GM12878 (cell line): Measurements from ENCODE around the gene CAPN7. TPM values are rescaled to one million over a fixed set of nuclear protein-coding genes. Genes with fewer than 3 reads are reported as not detected.

ENCODE experiments used
- ATAC-seq: fragments of 200-7000 bp; cut with Tn5 transposase; 3 replicates; pipeline ENCODE4 v1.9.1; 2020; ENCODE audit warnings: mild to moderate bottlenecking, moderate library complexity
- BruUV-seq: library from RNA; stranded (reverse); fragments of 400-500 nt; replicated peaks from 2 replicates; lab custom pipeline; 2021; lab: Mats Ljungman, UMichigan
- CTCF ChIA-PET: fragments of 300-600 bp; sonication (Branson Sonifier 250); formaldehyde crosslinking; extraction: SDS; loops from one replicate; lab custom pipeline; 2021; ENCODE audit warnings: inconsistent platforms; lab: Yijun Ruan, JAX
- POLR2A ChIA-PET: fragments of 350-600 bp; formaldehyde crosslinking; extraction: SDS; loops from one replicate; lab custom pipeline; 2021; ENCODE audit warnings: inconsistent platforms; lab: Charles Lee
- RAD21 ChIA-PET: fragments of 300-600 bp; sonication (Branson Sonifier 250); formaldehyde crosslinking; loops from one replicate; lab custom pipeline; 2023; ENCODE audit warnings: antibody characterized with exemption; ENCODE audit not compliant: unreplicated experiment; lab: Charles Lee
- SMC1A ChIA-PET: fragments of 300-600 bp; sonication (Branson Sonifier 250); formaldehyde crosslinking; loops from one replicate; lab custom pipeline; 2023; ENCODE audit not compliant: unreplicated experiment, uncharacterized antibody; lab: Charles Lee
- DNase-seq: peaks from one replicate; pipeline ENCODE4 v3.0.0-alpha.2; 2011; ENCODE audit warnings: low read depth, low spot score
- FAIRE-seq: peaks from 3 replicates; lab custom pipeline; 2011; peaks lifted over from hg19 to GRCh38; lab: Jason Lieb, UNC
- H2AFZ ChIP-seq: 2 replicates; pipeline ENCODE4 v1.6.0; 2011; ENCODE audit warnings: low read depth, low read length, control low read depth; ENCODE audit not compliant: control insufficient read depth
- H3K27ac ChIP-seq: 2 replicates; pipeline ENCODE4 v1.5.1; 2011; ENCODE audit warnings: control low read depth; ENCODE audit not compliant: control insufficient read depth, insufficient read depth
- H3K27me3 ChIP-seq, 2 experiments: replicated peaks in 1 of 2; 2 replicates each; pipeline versions ENCODE4 v1.6.0 to v1.6.1; 2011; ENCODE audit warnings: low read length in 1 of 2; ENCODE audit not compliant: control insufficient read depth in 2 of 2, insufficient read depth in 2 of 2
- H3K36me3 ChIP-seq, 2 experiments: 2 replicates each; pipeline ENCODE4 v1.5.1; 2011; ENCODE audit warnings: low read length in 1 of 2; ENCODE audit not compliant: control insufficient read depth in 2 of 2, insufficient read depth in 2 of 2
- H3K4me1 ChIP-seq: 2 replicates; pipeline ENCODE4 v1.6.1; 2011; ENCODE audit warnings: mild to moderate bottlenecking, low read length, moderate library complexity, mixed read lengths; ENCODE audit not compliant: control insufficient read depth, insufficient read depth
- H3K4me2 ChIP-seq: 2 replicates; pipeline ENCODE4 v1.6.0; 2011; ENCODE audit warnings: control low read depth; ENCODE audit not compliant: control insufficient read depth, insufficient read depth
- H3K4me3 ChIP-seq: fragments of 200-600 bp; sonication (generic); 2 replicates; pipeline ENCODE4 v1.5.1; 2016
- H3K79me2 ChIP-seq: 2 replicates; pipeline ENCODE4 v1.6.0; 2011; ENCODE audit warnings: low read length; ENCODE audit not compliant: control insufficient read depth, insufficient read depth
- H3K9ac ChIP-seq: 2 replicates; pipeline ENCODE4 v1.8.0; 2011; ENCODE audit warnings: low read length, control low read depth, mixed read lengths; ENCODE audit not compliant: control insufficient read depth, insufficient read depth
- H3K9me3 ChIP-seq: replicated peaks from 3 replicates; pipeline ENCODE4 v1.5.1; 2011; ENCODE audit warnings: mild to moderate bottlenecking, low read length; ENCODE audit not compliant: control insufficient read depth, insufficient read depth
- H4K20me1 ChIP-seq: 2 replicates; pipeline ENCODE4 v1.6.0; 2011; ENCODE audit not compliant: control insufficient read depth, insufficient read depth
- ATF7 ChIP-seq: fragments of 450-650 bp; IDR thresholded peaks from 2 replicates; pipeline ENCODE4 v1.6.1; 2016; ENCODE audit warnings: low read depth, mild to moderate bottlenecking
- DPF2 ChIP-seq: fragments of 450-650 bp; IDR thresholded peaks from 2 replicates; pipeline ENCODE4 v1.6.1; 2017; ENCODE audit warnings: mild to moderate bottlenecking
- EP300 ChIP-seq, 2 experiments: fragments of 150-350 bp in 1 of 2; IDR thresholded peaks; 2 replicates each; pipeline ENCODE4 v1.6.1; 2011 to 2012; ENCODE audit warnings: low read depth in 2 of 2, low read length in 2 of 2, borderline replicate concordance in 1 of 2, improper control_type of control experiment in 1 of 2, inconsistent platforms in 1 of 2; ENCODE audit not compliant: control insufficient read depth in 1 of 2
- GATAD2B ChIP-seq: fragments of 450-650 bp; conservative IDR thresholded peaks from 2 replicates; pipeline ENCODE4 v1.6.1; 2017; ENCODE audit warnings: low read depth, mild to moderate bottlenecking, moderate library complexity
- MLLT1 ChIP-seq: fragments of 450-650 bp; IDR thresholded peaks from 2 replicates; pipeline ENCODE4 v1.6.1; 2016; ENCODE audit warnings: mild to moderate bottlenecking
- NFIC ChIP-seq: IDR thresholded peaks from 2 replicates; pipeline ENCODE4 v1.6.1; 2012; ENCODE audit warnings: low read depth, mild to moderate bottlenecking, inconsistent platforms, low read length, moderate library complexity
- SMAD1 ChIP-seq: fragments of 450-650 bp; IDR thresholded peaks from 2 replicates; pipeline ENCODE4 v1.6.1; 2018; ENCODE audit warnings: mild to moderate bottlenecking, low read depth; ENCODE audit not compliant: partially characterized antibody
- WRNIP1 ChIP-seq: IDR thresholded peaks from 2 replicates; pipeline ENCODE4 v1.6.1; 2011; ENCODE audit warnings: low read depth, low read length, improper control_type of control experiment, borderline replicate concordance
- ZBTB11 ChIP-seq: fragments of 450-650 bp; formaldehyde crosslinking; IDR thresholded peaks from 2 replicates; pipeline ENCODE4 v1.5.0; 2022; ENCODE audit warnings: mild to moderate bottlenecking, missing genetic modification characterization
- ZZZ3 ChIP-seq: IDR thresholded peaks from 2 replicates; pipeline ENCODE4 v1.6.1; 2011; ENCODE audit warnings: low read depth; ENCODE audit not compliant: control insufficient read depth, insufficient read length
- WGBS: methylation state at CpG from one replicate; pipeline ENCODE4 v1.1.6; 2016; ENCODE audit warnings: low lambda C conversion rate; ENCODE audit not compliant: insufficient replicate concordance, insufficient coverage; ENCODE audit errors: missing lambda C conversion rate; 5-methylcytosine and 5-hydroxymethylcytosine counted together
- in situ Hi-C: fragments of 300-500 bp; cut with MboI; formaldehyde crosslinking; loops from 9 replicates; pipeline ENCODE4 v1.14.3; 2018; ENCODE audit warnings: mixed read lengths
- intact Hi-C: fragments of 100-400 bp; cut with micrococcal nuclease; formaldehyde crosslinking; loops from one replicate; pipeline ENCODE4 v1.14.2; 2022; ENCODE audit not compliant: unreplicated experiment
- polyA plus RNA-seq, 11 experiments: library from polyadenylated mRNA; depleted of rRNA in 4 of 11; unstranded in 6 of 11; stranded (reverse) in 5 of 11; fragments of >200 nt; fragmentation: Nextera tagmentation in 4 of 11; fragmentation: Illumina TruSeq in 1 of 11; extraction: Ambion mirVana in 4 of 11; extraction: Trizol in 1 of 11; gene quantifications; 1 replicate in 1 of 11; 2 replicates in 10 of 11; pipeline versions ENCODE4 v1.2.1 to v1.2.3, GENCODE V29; 2011 to 2016; ENCODE audit warnings: inconsistent platforms in 2 of 11, missing spikeins in 2 of 11, low read depth in 1 of 11
- total RNA-seq, 4 experiments: library from RNA; depleted of rRNA in 3 of 4; stranded (reverse); fragments of >200 nt in 3 of 4; fragmentation: Illumina TruSeq in 1 of 4; extraction: Trizol in 1 of 4; gene quantifications; 2 replicates each; pipeline versions ENCODE4 v1.2.1 to v1.2.3, GENCODE V29; 2013 to 2021
- TF ChIP-seq, protein P1 (sequence below): IDR thresholded peaks from 2 replicates; pipeline ENCODE4 v1.6.1; 2011; ENCODE audit warnings: low read depth, mild to moderate bottlenecking, low read length, moderate library complexity, borderline replicate concordance; ENCODE audit errors: extremely low read depth

Gene CAPN7
- total and polyA plus RNA-seq, 10 of the 15 experiments (the other 5 are each of a cell fraction or from before 2014, with no cell fraction given) = 5.3 to 27.0 (median 18.2) TPM

- no peak overlapping the region for H2AFZ ChIP-seq
- intact Hi-C loops (no loop called here), in situ Hi-C loops (no loop called here)
- H3K4me1 ChIP-seq = peaks cover 8% of the 10 kb centered on the region; the same call in 1 of the 2 replicates
- no peaks in the 10 kb centered on the region for H4K20me1 ChIP-seq
- H3K4me3 ChIP-seq = no peak overlapping the region
- no peak for ATAC-seq
- no peak for DNase-seq
- FAIRE-seq = no peak
- no peak overlapping the region for H3K4me2 ChIP-seq
- POLR2A ChIA-PET = interaction anchor here (0.6 kb wide), 1 partner anchor 596 kb away, joined by 3 read pairs; no protein-coding TSS in a partner anchor
- SMC1A ChIA-PET = interaction anchor here (0.9 to 1.0 kb wide), 2 partner anchors 11 to 70 kb away, joined by 3 to 5 read pairs; no protein-coding TSS in a partner anchor
- no peaks in the 10 kb centered on the region for H3K36me3 ChIP-seq
- BruUV-seq = no TSS peak
- no peaks in the 10 kb centered on the region for H3K9me3 ChIP-seq
- H3K79me2 ChIP-seq = no peaks in the 10 kb centered on the region
- CTCF ChIA-PET = interaction anchor here (0.7 to 2.6 kb wide), 5 partner anchors 10 to 199 kb away, joined by 3 to 14 read pairs (median 3); no protein-coding TSS in a partner anchor
- no peak for TF ChIP-seq DPF2
- no peak for TF ChIP-seq NFIC
- 28% methylated on average over 2 of the region's 2 CpGs for WGBS
- RAD21 ChIA-PET = interaction anchor here (0.6 kb wide), 1 partner anchor 808 kb away, joined by 3 read pairs; no protein-coding TSS in a partner anchor
- no peak overlapping the region for H3K9ac ChIP-seq
- no peak overlapping the region for H3K27ac ChIP-seq
- no peaks in the 10 kb centered on the region for H3K27me3 ChIP-seq
Measured at GRCh38 chr3:15185404-15185803, 20.6 kb upstream of the CAPN7 start.

- no peak for FAIRE-seq
- in situ Hi-C loops = no loop called here
- H4K20me1 ChIP-seq = no peaks in the 10 kb centered on the region
- H3K4me2 ChIP-seq = no peak overlapping the region
- no peak for ATAC-seq
- no peak for DNase-seq
- ChIA-PET POLR2A (no interaction called here), SMC1A (interaction anchor here (0.6 to 1.0 kb wide), 4 partner anchors 10 to 515 kb away, joined by 3 to 5 read pairs (median 3); no protein-coding TSS in a partner anchor), RAD21 (interaction anchor here (0.6 kb wide), 1 partner anchor 809 kb away, joined by 3 read pairs; no protein-coding TSS in a partner anchor), CTCF (interaction anchor here (0.7 to 2.6 kb wide), 4 partner anchors 10 to 229 kb away, joined by 3 to 14 read pairs (median 3); no protein-coding TSS in a partner anchor)
- no peaks in the 10 kb centered on the region for H3K27me3 ChIP-seq
- H3K9me3 ChIP-seq = no peaks in the 10 kb centered on the region
- WGBS = 94% methylated on average over 1 of the region's 1 CpG
- H3K79me2 ChIP-seq = no peaks in the 10 kb centered on the region
- no peak overlapping the region for H3K4me3 ChIP-seq
- H2AFZ ChIP-seq = no peak overlapping the region
- H3K27ac ChIP-seq = no peak overlapping the region
- peaks cover under 1% of the 10 kb centered on the region; the same call in 1 of the 2 replicates for H3K4me1 ChIP-seq
- no peaks in the 10 kb centered on the region for H3K36me3 ChIP-seq
- intact Hi-C loops = no loop called here
- no peak overlapping the region for H3K9ac ChIP-seq
- BruUV-seq = no TSS peak
- TF ChIP-seq GATAD2B = no peak
- TF ChIP-seq, protein P1, sequence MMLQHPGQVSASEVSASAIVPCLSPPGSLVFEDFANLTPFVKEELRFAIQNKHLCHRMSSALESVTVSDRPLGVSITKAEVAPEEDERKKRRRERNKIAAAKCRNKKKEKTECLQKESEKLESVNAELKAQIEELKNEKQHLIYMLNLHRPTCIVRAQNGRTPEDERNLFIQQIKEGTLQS = no peak
- TF ChIP-seq ZBTB11 (CRISPR knock-in tag) = no peak
- TF ChIP-seq EP300 (IDR thresholded peaks at IDR 0.05; ENCODE audit: borderline replicate concordance in 1 of 2, control insufficient read depth in 1 of 2, low read depth in 2 of 2, low read length in 2 of 2) = no peak
- TF ChIP-seq MLLT1 = no peak
- TF ChIP-seq ZZZ3 = no peak
- no peak for TF ChIP-seq ATF7
- TF ChIP-seq WRNIP1 = no peak
- no peak for TF ChIP-seq SMAD1
Measured at GRCh38 chr3:15186101-15186476, 20.0 kb upstream of the CAPN7 start.
